ENCODE measurements around the gene SGTA.

The SGTA gene

DNA sequence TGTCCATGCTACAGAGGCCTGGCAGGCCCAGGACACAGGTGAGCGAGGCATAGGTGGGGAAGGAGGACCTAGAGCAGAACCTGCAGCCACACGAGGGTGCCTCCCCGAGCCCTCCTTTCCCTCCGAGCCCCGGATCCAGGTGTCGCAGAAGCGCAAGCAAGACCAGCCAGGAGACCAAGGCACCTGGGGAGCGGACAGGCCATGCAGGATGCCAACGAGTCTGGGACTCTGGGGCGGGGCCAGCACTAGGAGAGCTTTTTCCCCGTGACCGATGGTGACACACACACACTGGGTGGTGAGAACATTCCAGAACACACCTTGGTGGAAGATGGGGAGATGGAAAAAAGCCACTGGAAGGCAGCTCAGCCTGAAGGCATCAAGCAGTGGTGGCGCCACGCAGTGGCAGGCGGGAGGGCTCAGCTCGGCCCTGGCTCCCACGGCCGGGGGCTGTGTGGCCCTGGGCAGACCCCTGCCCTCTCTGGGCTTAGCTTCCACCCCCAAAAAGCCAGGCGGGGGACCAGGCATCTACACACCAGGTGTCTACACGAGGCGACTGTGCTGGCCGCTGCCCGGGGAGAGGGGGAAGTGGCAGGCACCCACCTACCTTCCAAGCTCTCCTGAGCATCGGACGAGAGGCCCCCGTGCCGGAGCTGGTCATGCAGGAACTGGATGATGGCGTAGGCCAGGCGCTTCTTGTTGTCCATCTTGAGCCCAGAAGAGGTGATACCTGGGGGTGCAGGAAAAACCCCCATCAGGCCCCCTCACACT is 14.5 kb downstream of the SGTA start:
- no peak for DNase-seq

DNA sequence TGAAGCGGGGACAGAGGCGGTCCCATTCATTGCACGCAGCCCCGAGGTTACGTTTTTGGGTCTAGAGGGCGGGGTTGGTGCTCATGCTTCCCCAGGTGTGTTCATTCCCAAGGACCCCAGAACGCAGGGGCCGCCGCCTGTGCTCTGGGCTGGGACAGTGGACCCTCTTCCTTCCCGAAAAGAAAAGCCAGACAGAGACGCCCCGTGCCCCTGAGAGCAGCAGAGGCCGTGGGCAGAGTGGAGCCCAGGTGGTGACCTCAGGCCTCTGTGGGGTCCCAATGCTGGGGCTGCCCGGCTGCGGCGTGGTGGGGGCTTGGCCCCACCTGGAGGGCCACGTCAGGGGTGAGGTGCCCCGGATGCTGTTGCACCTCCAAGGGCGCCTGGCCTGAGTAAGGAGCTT is 15.4 kb downstream of the SGTA start:
- DNase-seq: no peak

GRCh38 chr19:2766594-2767372 is 16.3 kb downstream of the SGTA start:
- DNase-seq: no peak

GRCh38 chr19:2765376-2765775 is 17.7 kb downstream of the SGTA start:
- DNase-seq: no peak

GRCh38 chr19:2764945-2765344 is 18.1 kb downstream of the SGTA start:
- DNase-seq: no peak

GRCh38 chr19:2763687-2764086 is 19.4 kb downstream of the SGTA start:
- no peak for DNase-seq

DNA sequence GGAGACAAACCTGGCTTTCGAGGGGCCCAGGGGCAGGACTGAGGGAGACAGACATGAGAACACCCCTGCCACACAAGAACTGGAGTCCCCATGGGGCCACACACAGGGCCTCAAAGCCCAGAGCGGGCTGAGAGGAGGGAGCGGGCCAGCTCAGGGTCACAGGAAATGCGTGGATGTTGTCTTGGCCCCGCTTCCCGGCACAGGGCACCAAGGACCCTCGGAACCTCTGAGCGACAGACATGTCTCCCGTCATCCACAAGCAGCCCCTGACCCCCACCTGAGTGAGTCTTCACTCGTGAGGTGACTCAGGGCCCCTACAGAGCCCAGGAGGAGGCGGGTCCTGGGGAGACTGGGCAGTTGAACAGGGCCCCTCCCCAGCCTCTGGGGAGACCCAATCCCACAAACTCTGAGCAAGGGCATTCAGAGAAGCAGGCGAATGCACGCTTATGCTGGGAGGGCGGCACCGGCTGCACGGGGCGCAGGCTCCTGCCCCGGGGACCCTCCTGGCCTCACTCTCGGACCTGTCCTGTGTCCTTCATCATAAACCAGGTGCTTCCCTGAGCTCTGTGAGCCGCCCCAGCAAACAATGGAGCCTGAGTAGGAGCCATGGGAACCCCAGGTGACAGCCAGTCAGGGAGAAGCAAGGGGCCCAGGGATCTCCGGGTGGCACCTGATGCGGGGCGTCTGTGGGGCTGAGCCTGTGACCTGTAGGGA is 20.1 kb downstream of the SGTA start:
- no peak for DNase-seq

- DNase-seq: no peak
These were observed 20.9 kb downstream of the SGTA start for GRCh38 chr19:2761876-2762782.

GRCh38 chr19:2761309-2761677 is 21.8 kb downstream of the SGTA start:
- no peak for DNase-seq

GRCh38 chr19:2759965-2760364 is 23.1 kb downstream of the SGTA start:
- DNase-seq: no peak

- no peak for DNase-seq
These were observed 23.7 kb downstream of the SGTA start for GRCh38 chr19:2759362-2759761.

DNA sequence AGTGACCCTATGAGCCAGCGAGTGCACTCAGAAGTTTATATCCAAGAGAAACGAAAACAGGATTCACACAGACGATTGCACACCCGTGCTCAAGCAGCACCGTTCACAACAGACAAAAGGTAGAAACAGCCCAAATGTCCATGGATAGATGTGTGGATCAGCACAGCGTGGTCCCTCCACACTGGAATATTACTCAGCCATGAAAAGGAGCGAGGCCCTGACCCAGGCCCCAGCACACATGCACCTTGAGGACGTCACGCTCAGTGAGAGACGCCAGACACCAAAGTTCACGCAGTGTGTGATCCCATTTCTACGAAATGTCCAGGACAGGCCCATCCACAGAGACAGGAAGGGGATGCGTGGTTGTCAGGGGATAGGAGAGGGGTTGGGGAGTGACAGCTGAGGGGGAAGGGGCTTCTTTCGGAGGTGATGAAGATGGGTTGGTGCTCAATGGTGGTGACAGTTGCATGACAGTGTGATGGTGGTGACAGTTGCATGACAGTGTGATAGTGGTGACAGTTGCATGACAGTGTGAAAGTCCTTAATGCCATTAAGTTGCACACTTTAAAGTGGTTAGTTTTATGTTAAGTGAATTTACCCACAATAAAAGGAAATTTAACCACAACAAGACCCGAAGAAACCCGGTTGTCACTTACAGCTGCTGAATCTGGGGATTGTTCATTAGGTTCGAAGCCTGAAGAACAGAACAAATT is 24.3 kb downstream of the SGTA start:
- no peak for DNase-seq

DNA sequence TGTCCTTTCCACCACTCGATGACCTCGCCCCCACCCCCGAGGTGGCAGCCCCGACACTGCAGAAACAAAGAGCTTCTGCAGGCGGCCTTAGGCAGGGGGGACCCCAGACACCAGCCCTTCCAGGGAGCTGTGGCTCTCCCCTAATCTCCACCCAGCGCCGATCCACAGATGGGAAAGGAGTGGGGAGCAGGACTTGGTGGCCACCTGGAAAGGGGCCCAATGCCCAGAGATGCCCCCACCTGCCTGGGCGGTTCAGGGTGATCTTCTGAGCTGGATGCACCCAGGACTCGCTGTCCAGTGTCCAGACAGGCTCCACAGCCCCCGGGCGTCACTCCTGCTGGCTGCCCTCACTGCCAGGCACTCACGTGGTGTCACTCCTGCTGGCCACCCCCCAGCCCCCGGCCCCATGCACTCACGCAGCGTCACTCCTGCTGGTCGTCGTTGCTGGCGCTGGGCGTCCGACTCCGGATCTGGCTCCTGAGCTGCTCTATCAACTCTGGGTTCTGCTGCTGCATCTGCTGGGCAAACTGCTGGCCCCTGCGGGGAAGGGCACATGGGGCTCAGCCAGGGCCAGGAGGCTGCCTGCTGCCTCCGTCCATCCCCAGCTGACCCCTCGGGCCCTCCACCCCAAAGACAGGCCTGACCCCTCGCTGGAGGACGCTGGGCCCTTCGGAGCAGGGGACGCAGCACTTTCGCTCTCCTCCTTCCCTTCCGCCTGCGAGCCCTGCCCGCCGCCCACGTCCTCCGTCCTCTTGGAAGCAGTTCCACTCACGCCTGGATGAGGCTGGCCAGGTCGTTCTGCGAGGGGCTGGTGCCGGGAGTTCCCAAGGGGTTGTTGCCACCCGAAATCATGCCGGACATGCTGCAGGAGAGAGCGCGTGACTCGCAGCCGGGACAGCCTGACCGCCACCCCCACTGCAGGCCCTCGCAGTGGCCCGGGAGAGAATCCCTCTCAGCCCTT is 25.9 kb downstream of the SGTA start:
- no peak for DNase-seq

DNA sequence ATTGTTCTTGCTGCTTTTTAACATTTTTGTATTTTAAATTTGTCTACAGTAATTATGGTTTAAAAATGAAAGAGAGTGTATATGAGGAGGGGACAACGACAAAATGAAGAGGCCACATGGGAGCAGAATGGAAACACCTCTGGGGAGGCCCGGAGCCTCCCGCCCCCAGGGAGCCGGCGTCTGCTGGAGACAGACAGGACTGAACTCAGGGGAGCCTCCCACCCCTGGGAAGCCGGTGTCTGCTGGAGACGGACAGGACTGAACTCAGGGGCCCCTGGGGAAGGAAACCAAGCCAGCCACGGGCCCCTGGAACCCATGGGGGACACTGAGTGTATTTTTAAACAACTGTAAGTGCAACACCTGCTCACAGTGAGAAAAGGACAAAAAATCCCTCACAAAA is 26.6 kb downstream of the SGTA start:
- no peak for DNase-seq

- DNase-seq: no peak
These were observed 27.3 kb downstream of the SGTA start for GRCh38 chr19:2755811-2756210.

DNA sequence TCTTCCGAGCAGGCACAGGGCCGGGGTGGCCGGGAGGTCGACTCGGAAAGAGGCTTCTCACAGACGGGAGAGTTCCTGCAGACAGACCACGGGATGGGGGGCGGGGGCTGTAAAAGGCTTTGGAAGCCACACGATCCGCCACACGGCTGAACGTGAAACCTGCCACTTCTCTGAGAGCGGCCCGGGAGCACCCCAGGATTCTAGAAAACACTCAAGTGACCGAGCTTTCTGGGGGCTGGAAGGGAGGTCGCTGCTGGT is 27.7 kb downstream of the SGTA start:
- DNase-seq: no peak

DNA sequence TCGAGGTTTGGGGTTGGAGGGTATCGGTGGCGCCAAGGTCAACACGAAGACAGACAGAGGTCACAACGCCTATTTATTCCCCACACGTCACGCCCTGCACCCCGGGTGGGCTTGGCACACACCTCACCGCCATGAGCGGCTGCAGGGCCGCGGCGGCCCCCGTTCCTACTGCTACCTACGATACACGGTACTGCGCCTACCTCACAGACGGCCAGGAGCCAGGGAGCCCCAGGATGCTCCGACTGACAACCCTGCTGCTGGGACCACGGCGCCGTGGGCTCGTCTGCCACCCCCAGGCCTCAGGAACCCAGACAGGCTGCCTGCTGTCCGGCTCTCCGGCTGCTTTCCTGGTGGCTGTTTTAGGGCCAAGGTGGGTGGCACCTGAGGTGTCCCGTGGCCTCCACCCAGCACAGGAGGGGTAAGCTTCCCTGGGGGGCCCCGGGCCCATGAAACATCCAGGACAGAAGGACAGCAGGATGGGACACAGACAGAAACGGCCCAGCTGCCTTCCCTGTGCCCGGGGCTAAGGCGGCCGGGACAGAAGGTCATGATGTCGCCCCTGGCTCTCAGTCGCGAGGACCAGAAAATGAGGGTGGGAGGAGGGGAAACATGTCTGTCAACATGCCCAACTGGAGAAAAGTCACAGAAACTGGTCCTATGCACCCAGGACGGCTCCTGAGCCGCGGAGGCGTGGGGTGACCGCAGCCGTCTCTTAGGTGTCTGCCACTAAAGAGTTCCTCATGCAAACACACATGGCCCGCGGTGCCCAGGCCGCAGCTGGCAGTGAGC is 28.2 kb downstream of the SGTA start:
- DNase-seq: no peak

- no peak for DNase-seq
These were observed 31.6 kb downstream of the SGTA start for GRCh38 chr19:2751438-2751830.

DNA sequence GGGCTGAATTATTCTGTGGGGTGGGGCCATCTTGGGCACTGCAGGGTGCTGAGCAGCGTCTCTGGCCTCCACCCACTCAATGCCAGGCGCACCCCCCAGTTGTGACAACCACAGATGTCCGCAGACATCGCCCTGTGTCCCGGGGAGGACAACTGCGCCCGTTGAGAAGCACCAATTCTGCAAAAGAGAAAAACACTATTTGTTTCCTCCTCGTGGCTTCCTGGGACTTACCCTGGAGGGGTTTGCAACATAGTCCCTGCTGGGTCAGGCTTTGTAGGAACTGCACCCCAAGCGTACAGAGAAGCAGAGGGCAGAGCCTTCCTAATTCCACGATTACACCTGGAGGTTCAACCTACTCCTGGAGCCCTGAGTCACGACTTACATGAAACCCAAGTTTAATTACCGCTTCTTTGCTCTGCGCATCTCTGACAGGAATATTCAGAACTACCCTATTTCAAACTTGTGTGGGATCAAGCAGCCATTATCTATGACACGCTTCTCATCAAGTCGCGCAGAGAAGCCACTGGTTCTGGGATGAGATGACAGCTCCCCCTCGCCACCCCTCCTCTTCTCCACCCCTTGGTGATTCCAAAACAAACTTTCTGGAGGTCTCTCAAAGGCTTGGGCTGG is 32.1 kb downstream of the SGTA start:
- no peak for DNase-seq

DNA sequence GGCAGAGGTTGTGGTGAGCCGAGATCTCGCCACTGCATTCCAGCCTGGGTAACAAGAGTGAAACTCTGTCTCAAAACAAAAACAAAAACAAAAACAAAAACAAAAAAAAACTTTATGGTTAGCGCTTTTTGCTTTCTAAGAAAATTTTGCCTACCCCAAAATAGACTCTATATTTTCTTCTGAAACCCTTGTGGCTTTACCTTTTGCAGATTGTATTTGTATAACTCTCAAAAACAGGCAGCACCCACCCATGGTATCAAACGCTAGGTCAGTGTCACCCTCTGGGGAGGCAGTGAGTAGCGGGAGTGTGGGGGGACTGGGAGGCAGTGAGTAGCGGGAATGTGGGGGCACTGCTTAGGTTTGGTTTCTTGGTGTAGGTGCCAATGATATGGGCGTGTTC is 35.7 kb downstream of the SGTA start:
- DNase-seq: no peak

Data from NCI-H2171 (cell line).